ENCODE results near the gene RPS18. TPM values are rescaled to one million over a fixed set of nuclear protein-coding genes. Genes with fewer than 3 reads are reported as not detected.

RPS18 gene
- total and polyA plus RNA-seq, 2 of the 4 experiments (the other 2 are of a cell fraction), result 6,577 to 8,417 TPM

DNA sequence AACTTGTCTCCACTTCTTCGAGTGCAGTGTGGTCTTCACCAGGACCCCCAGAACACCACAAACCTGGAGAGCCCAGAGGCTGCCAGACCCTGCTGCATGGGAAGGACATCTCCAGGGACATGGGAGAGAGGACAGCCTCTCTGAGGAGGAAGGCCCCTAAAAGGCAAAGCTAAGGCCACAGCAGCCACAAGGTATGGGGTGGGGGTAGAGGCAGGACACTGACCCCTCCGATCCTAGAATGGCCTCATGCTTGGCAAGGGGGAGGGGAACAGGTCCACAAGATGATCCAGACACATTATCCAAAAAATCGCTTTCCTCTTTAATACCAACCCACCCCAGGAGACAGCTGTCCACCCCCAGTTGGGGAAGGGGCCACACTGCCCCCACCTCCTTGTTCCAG is 6.9 kb downstream of the RPS18 start:
- no peak overlapping the region for H3K9ac ChIP-seq (ENCODE audit: low read depth, low read length)
- H4K5ac ChIP-seq (ENCODE audit: low read depth, low read length), result no peak overlapping the region
- no peak overlapping the region for H3K14ac ChIP-seq (replicated peaks; ENCODE audit: low read depth, low read length)
- no peak overlapping the region for H3K4me3 ChIP-seq (ENCODE audit: insufficient read depth, low read depth, low read length)
- H4K91ac ChIP-seq (ENCODE audit: insufficient read depth, low read depth, low read length), result no peak overlapping the region
- no peak overlapping the region for H2BK120ac ChIP-seq (ENCODE audit: low read depth, low read length)
- DNase-seq (no peak), ATAC-seq (ENCODE audit: low read depth) (no peak)
- in situ Hi-C loops (cut with MboI; ENCODE audit: low sequenced_read_pairs), result no loop called here
- TF ChIP-seq BHLHE40 (IDR thresholded peaks at IDR 0.05; ENCODE audit: low read depth, low read length) (no peak), CEBPB (IDR thresholded peaks at IDR 0.05; ENCODE audit: low read depth, low read length) (no peak), SMC3 (IDR thresholded peaks at IDR 0.05; ENCODE audit: low read depth, low read length) (no peak), MAFK (IDR thresholded peaks at IDR 0.05; ENCODE audit: low read depth, low read length) (no peak), RFX5 (IDR thresholded peaks at IDR 0.05; ENCODE audit: low read depth, low read length) (no peak), FOS (IDR thresholded peaks at IDR 0.05; ENCODE audit: low read depth, low read length) (no peak), MAZ (IDR thresholded peaks at IDR 0.05; ENCODE audit: borderline replicate concordance, low read depth, low read length) (no peak), POLR2A (IDR thresholded peaks at IDR 0.05; ENCODE audit: low read depth, low read length) (no peak), RAD21 (IDR thresholded peaks at IDR 0.05; ENCODE audit: low read length) (no peak)
- TF ChIP-seq, protein P1, sequence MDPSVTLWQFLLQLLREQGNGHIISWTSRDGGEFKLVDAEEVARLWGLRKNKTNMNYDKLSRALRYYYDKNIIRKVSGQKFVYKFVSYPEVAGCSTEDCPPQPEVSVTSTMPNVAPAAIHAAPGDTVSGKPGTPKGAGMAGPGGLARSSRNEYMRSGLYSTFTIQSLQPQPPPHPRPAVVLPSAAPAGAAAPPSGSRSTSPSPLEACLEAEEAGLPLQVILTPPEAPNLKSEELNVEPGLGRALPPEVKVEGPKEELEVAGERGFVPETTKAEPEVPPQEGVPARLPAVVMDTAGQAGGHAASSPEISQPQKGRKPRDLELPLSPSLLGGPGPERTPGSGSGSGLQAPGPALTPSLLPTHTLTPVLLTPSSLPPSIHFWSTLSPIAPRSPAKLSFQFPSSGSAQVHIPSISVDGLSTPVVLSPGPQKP (IDR thresholded peaks at IDR 0.05; ENCODE audit: borderline replicate concordance, low read depth, low read length), result no peak
- ChIA-PET POLR2A (ENCODE audit: unreplicated experiment) (interaction anchor here (1.8 kb wide), 1 partner anchor 10 kb away, joined by 10 read pairs; the partner anchor contains the start of genes PFDN6 and WDR46), CTCF (no interaction called here)
- H3K18ac ChIP-seq (ENCODE audit: low read depth, low read length), result no peak overlapping the region
- H4K20me1 ChIP-seq (ENCODE audit: insufficient read depth, low read length), result peaks cover 61% of the 10 kb centered on the region
- BruUV-seq (replicated peaks), result no TSS peak
- no peak overlapping the region for H2BK5ac ChIP-seq (ENCODE audit: low read depth, low read length, poor library complexity, severe bottlenecking)
- H2AK9ac ChIP-seq (replicated peaks; ENCODE audit: low read depth, low read length, poor library complexity), result no peak overlapping the region
- no peak overlapping the region for H3K4ac ChIP-seq (ENCODE audit: low read depth, low read length)
- H2BK15ac ChIP-seq (ENCODE audit: low read depth, low read length), result no peak overlapping the region
- intact Hi-C loops (cut with micrococcal nuclease), result no loop called here
- no peak overlapping the region for H3K23ac ChIP-seq (ENCODE audit: low read depth, low read length)
- H2AK5ac ChIP-seq (ENCODE audit: low read depth, low read length), result no peak overlapping the region
- H3K79me1 ChIP-seq (ENCODE audit: low read depth in 1 of 2, low read length in 2 of 2), result peaks cover 21 to 50% of the 10 kb centered on the region in 2 experiments
- no peak overlapping the region for H4K8ac ChIP-seq (ENCODE audit: low read depth in 2 of 2, low read length in 2 of 2)
- dilution Hi-C loops (cut with HindIII; ENCODE audit: low sequenced_read_pairs, unreplicated experiment), result no loop called here
- H3K27ac ChIP-seq (ENCODE audit: insufficient read depth, low read length), result no peak overlapping the region
- no peak overlapping the region for H3K4me2 ChIP-seq (ENCODE audit: low read depth, low read length)
- no peak overlapping the region for H2AFZ ChIP-seq (replicated peaks; ENCODE audit: low read length, poor library complexity)
- H3K27me3 ChIP-seq (ENCODE audit: control insufficient read depth, insufficient read depth, low read length), result no peaks in the 10 kb centered on the region
- H3K56ac ChIP-seq (ENCODE audit: extremely low read depth, insufficient read depth, low read length), result no peak overlapping the region
- H3K4me1 ChIP-seq (ENCODE audit: control insufficient read depth, insufficient read depth, low read length), result peaks cover 12% of the 10 kb centered on the region
- no peak overlapping the region for H2BK20ac ChIP-seq (ENCODE audit: low read depth, low read length)
- peaks cover 66% of the 10 kb centered on the region for H3K36me3 ChIP-seq (ENCODE audit: control insufficient read depth, insufficient read depth, low read length)
- H3K9me1 ChIP-seq (ENCODE audit: insufficient read depth, low read length), result peaks cover 6% of the 10 kb centered on the region
- H3K9me3 ChIP-seq (ENCODE audit: control insufficient read depth, insufficient read depth, low read length), result no peaks in the 10 kb centered on the region
- no CpG with 5 or more reads among the region's 3 CpGs for WGBS, 2 experiments (ENCODE audit: extremely low coverage in 2 of 2, insufficient read length in 1 of 2)
